Kidney epithelial cell (primary cell): ENCODE data around the gene SPTB. TPM values are rescaled to one million over a fixed set of nuclear protein-coding genes. Genes with fewer than 3 reads are reported as not detected.

Source experiments
- DNase-seq: peaks from one replicate; pipeline ENCODE4 v3.0.0-alpha.2; 2010; ENCODE audit warnings: low read depth
- H3K27me3 ChIP-seq: 2 replicates; pipeline ENCODE4 v1.6.0; 2011; ENCODE audit warnings: low read length; ENCODE audit not compliant: control insufficient read depth, insufficient read depth
- H3K36me3 ChIP-seq: 2 replicates; pipeline ENCODE4 v1.5.1; 2011; ENCODE audit warnings: low read length; ENCODE audit not compliant: control insufficient read depth, insufficient read depth
- H3K4me3 ChIP-seq: 2 replicates; pipeline ENCODE4 v1.5.1; 2011; ENCODE audit warnings: low read depth, mild to moderate bottlenecking, control low read depth, low read length
- CTCF ChIP-seq: IDR thresholded peaks from 2 replicates; pipeline ENCODE4 v1.5.1; 2011; ENCODE audit warnings: mild to moderate bottlenecking, moderate library complexity, low read length, control low read depth, inconsistent platforms; ENCODE audit not compliant: insufficient read depth, poor library complexity, severe bottlenecking
- total RNA-seq: library from RNA; depleted of rRNA; stranded (reverse); fragments of >200 nt; gene quantifications from 2 replicates; pipeline ENCODE4 v1.2.3, GENCODE V29; 2015

SPTB gene
- total RNA-seq, 1 donor from 2014 or later = 0.54 TPM

- Histone ChIP-seq H3K4me3 (no peak overlapping the region), H3K27me3 (peaks cover 12% of the 10 kb centered on the region), H3K36me3 (no peaks in the 10 kb centered on the region)
- no peak for TF ChIP-seq CTCF
- no peak for DNase-seq
Observed at GRCh38 chr14:64856529-64857445, 22.9 kb downstream of the SPTB start.

- TF ChIP-seq CTCF = no peak
- H3K4me3 ChIP-seq = no peak overlapping the region
- H3K36me3 ChIP-seq = no peaks in the 10 kb centered on the region
- H3K27me3 ChIP-seq = peaks cover 9% of the 10 kb centered on the region
- DNase-seq = no peak
Observed at GRCh38 chr14:64855721-64856528, 23.8 kb downstream of the SPTB start.

- Histone ChIP-seq H3K36me3 (no peaks in the 10 kb centered on the region), H3K4me3 (no peak overlapping the region), H3K27me3 (peaks cover 2% of the 10 kb centered on the region)
- TF ChIP-seq CTCF = no peak
- DNase-seq = no peak
Observed at GRCh38 chr14:64850369-64851137, 29.2 kb downstream of the SPTB start.

- H3K27me3 ChIP-seq = peaks cover 2% of the 10 kb centered on the region
- no peak for TF ChIP-seq CTCF
- no peak for DNase-seq
- H3K4me3 ChIP-seq = no peak overlapping the region
- H3K36me3 ChIP-seq = no peaks in the 10 kb centered on the region
Observed at GRCh38 chr14:64849940-64850339, 29.8 kb downstream of the SPTB start.

- no peak for TF ChIP-seq CTCF
- H3K36me3 ChIP-seq = no peaks in the 10 kb centered on the region
- H3K27me3 ChIP-seq = peaks cover 2% of the 10 kb centered on the region
- H3K4me3 ChIP-seq = no peak overlapping the region
- DNase-seq = no peak
Observed at GRCh38 chr14:64848239-64848638, 31.5 kb downstream of the SPTB start.
